OCI-LY3 (cell line): ENCODE data around the gene CDH4.

Experiments used
- H2AFZ ChIP-seq: fragments of 200-600, 300-600 bp; shearing (Covaris generic); 2 replicates; pipeline ENCODE4 v1.6.0; 2014; ENCODE audit warnings: antibody characterized with exemption, low read depth, low read length
- H3K27ac ChIP-seq: fragments of 200-600, 300-600 bp; sonication (generic); 2 replicates; pipeline ENCODE4 v1.5.1; 2014; ENCODE audit warnings: mild to moderate bottlenecking, low read length, moderate library complexity, mixed read lengths
- H3K27me3 ChIP-seq: fragments of 200-600, 300-600 bp; sonication (generic); 2 replicates; pipeline ENCODE4 v1.6.1; 2014; ENCODE audit warnings: low read depth, low read length, mixed read lengths
- H3K36me3 ChIP-seq: fragments of 200-600, 300-600 bp; sonication (generic); replicated peaks from 2 replicates; pipeline ENCODE3; 2014; ENCODE audit warnings: low read depth, low read length, mixed read lengths
- H3K4me1 ChIP-seq: fragments of 300-600, 200-600 bp; sonication (generic); 2 replicates; pipeline ENCODE4 v1.6.1; 2014; ENCODE audit warnings: low read length, mixed read lengths
- H3K4me2 ChIP-seq: fragments of 200-600, 300-600 bp; sonication (generic); 2 replicates; pipeline ENCODE4 v1.6.1; 2014; ENCODE audit warnings: low read length, mixed read lengths
- H3K4me3 ChIP-seq: fragments of 300-600, 200-600 bp; sonication (generic); 2 replicates; pipeline ENCODE4 v1.5.1; 2014; ENCODE audit warnings: antibody characterized with exemption, mild to moderate bottlenecking, low read length, moderate library complexity
- H3K79me2 ChIP-seq: fragments of 300-600, 200-600 bp; shearing (Covaris generic); 2 replicates; pipeline ENCODE4 v1.6.1; 2014; ENCODE audit warnings: mild to moderate bottlenecking, low read length, mixed read lengths
- H3K9ac ChIP-seq: fragments of 300-600, 200-600 bp; shearing (Covaris generic); 2 replicates; pipeline ENCODE4 v1.6.0; 2014; ENCODE audit warnings: mild to moderate bottlenecking, low read length, moderate library complexity
- H3K9me3 ChIP-seq: fragments of 200-600, 300-600 bp; shearing (Covaris generic); 2 replicates; pipeline ENCODE4 v1.6.1; 2014; ENCODE audit warnings: low read length, mixed read lengths; ENCODE audit not compliant: insufficient read depth
- H4K20me1 ChIP-seq: fragments of 200-600, 300-600 bp; sonication (generic); 2 replicates; pipeline ENCODE4 v1.6.1; 2016; ENCODE audit warnings: low read length, mixed read lengths; ENCODE audit not compliant: insufficient read depth
- EZH2phosphoT487 ChIP-seq: fragments of 200-600 bp; shearing (Covaris generic); IDR thresholded peaks from 2 replicates; pipeline ENCODE4 v1.6.1; 2018; ENCODE audit warnings: antibody characterized with exemption, mixed run types, low read depth
- TF ChIP-seq, protein P1 (sequence below): fragments of 200-600, 300-600 bp; sonication (generic); IDR thresholded peaks from 2 replicates; pipeline ENCODE4 v1.5.1; 2014; ENCODE audit warnings: antibody characterized with exemption, low read length, low read depth

Gene CDH4

DNA sequence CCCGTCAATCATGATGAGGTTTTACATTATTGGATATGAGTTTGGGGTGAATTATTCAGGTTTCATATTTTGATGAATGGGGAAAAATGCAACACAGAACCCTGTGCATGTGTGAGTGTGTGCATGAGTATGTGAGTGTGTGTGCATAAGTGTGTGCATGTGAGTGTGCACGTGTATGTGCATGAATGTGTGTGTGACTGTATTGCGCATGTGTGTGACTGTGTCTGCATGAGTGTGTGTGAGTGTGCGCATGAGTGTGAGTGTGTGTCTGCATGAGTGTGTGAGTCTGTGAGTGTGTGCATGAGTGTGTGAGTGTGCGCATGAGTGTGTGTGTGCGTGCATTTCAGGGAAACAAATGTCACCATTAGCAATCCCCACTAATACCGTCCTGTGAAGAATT lies 18.5 kb upstream of the CDH4 start:
- no peak overlapping the region for H3K27ac ChIP-seq
- no peaks in the 10 kb centered on the region for H3K79me2 ChIP-seq
- no peaks in the 10 kb centered on the region for H3K27me3 ChIP-seq
- H3K4me2 ChIP-seq: no peak overlapping the region
- TF ChIP-seq EZH2phosphoT487: no peak
- TF ChIP-seq, protein P1, sequence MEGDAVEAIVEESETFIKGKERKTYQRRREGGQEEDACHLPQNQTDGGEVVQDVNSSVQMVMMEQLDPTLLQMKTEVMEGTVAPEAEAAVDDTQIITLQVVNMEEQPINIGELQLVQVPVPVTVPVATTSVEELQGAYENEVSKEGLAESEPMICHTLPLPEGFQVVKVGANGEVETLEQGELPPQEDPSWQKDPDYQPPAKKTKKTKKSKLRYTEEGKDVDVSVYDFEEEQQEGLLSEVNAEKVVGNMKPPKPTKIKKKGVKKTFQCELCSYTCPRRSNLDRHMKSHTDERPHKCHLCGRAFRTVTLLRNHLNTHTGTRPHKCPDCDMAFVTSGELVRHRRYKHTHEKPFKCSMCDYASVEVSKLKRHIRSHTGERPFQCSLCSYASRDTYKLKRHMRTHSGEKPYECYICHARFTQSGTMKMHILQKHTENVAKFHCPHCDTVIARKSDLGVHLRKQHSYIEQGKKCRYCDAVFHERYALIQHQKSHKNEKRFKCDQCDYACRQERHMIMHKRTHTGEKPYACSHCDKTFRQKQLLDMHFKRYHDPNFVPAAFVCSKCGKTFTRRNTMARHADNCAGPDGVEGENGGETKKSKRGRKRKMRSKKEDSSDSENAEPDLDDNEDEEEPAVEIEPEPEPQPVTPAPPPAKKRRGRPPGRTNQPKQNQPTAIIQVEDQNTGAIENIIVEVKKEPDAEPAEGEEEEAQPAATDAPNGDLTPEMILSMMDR: no peak
- H4K20me1 ChIP-seq: no peaks in the 10 kb centered on the region
- no peaks in the 10 kb centered on the region for H3K36me3 ChIP-seq
- H3K9me3 ChIP-seq: no peaks in the 10 kb centered on the region
- H3K9ac ChIP-seq: no peak overlapping the region
- H3K4me3 ChIP-seq: no peak overlapping the region
- H2AFZ ChIP-seq: no peak overlapping the region
- no peaks in the 10 kb centered on the region for H3K4me1 ChIP-seq

DNA sequence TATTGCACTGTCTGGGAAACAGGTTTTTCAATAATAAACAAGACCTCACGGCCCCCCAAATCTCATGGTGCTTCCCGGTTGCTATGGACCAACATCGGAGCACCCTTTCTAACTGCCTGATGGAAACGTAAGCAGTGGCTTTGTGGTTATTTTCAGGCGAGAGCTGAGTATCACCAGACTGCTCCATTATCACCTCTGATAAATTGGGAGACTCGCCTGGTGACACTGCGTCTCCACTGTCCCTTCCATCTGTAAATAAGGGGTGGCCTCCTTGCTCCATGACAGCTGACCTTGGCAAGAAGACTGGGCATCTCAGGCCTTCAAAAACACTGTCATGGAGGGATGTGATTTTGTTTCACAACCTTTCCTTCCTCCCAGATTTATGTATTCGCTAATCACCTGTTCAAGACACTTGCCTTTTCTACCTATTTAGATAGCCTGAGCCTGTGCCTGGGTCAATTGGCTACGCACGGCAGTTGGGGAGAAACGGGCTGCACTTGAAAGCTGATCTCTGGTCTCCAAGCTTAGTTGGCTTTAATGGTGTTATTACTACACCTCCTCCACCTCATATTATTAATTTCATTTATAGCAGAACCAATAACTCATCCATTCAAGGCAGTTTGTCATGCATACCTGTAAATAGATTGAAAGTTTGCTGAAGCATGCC lies 17.7 kb upstream of the CDH4 start:
- no peak for TF ChIP-seq EZH2phosphoT487
- TF ChIP-seq, protein P1: no peak
- Histone ChIP-seq H3K9me3 (no peaks in the 10 kb centered on the region), H3K27ac (no peak overlapping the region)

DNA sequence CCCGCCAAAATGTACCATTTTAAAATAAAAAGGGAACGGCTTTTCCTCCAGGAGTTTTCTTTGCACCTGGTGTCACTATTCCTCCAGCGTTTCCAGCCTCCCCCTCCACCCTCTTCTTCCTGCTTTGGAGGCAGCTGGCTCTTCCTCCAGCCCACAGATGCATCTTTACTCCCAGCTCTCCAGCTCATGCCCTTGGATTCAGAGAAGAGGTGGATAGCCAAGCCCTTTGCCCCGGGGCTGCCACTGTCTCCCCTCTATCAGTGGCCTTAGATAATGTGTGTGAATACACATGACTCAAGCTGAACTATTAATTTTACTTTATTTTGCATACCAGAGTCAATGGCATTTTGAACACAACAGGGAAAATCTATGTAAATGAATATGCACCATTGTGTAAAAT lies 15.3 kb upstream of the CDH4 start:
- H3K4me1 ChIP-seq: no peaks in the 10 kb centered on the region
- no peaks in the 10 kb centered on the region for H4K20me1 ChIP-seq
- H3K79me2 ChIP-seq: no peaks in the 10 kb centered on the region
- no peak for TF ChIP-seq EZH2phosphoT487
- TF ChIP-seq, protein P1: no peak
- no peak overlapping the region for H2AFZ ChIP-seq
- H3K36me3 ChIP-seq: no peaks in the 10 kb centered on the region
- no peaks in the 10 kb centered on the region for H3K9me3 ChIP-seq
- H3K9ac ChIP-seq: no peak overlapping the region
- no peak overlapping the region for H3K4me2 ChIP-seq
- H3K27me3 ChIP-seq: no peaks in the 10 kb centered on the region
- H3K4me3 ChIP-seq: no peak overlapping the region
- H3K27ac ChIP-seq: no peak overlapping the region

More for the DNA sequence above, 17.7 kb upstream of the CDH4 start:
- Histone ChIP-seq H3K4me1 (no peaks in the 10 kb centered on the region), H3K27me3 (no peaks in the 10 kb centered on the region), H3K4me2 (no peak overlapping the region), H3K4me3 (no peak overlapping the region), H3K79me2 (no peaks in the 10 kb centered on the region), H2AFZ (no peak overlapping the region), H4K20me1 (no peaks in the 10 kb centered on the region), H3K36me3 (no peaks in the 10 kb centered on the region), H3K9ac (no peak overlapping the region)

DNA sequence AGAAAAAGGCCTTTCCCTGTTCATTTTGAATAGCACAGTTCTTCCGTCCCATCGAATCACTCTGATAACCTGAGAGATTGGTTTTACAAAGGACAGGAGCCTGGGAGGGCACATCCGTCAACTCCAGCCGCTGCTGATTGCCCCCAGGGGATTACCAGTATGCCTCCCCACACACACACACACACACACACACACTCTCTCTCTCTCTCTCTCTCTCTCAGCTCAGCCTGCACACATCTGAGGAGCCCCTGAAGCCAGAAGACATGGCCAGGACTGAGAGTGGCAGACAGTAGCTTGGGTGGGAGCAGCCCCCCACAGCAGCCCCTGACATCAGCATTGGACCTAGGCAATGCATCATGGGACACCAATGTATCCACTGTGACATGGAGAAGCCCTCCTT lies 13.2 kb upstream of the CDH4 start:
- Histone ChIP-seq H3K27me3 (no peaks in the 10 kb centered on the region), H3K4me2 (no peak overlapping the region), H3K4me3 (no peak overlapping the region), H3K36me3 (no peaks in the 10 kb centered on the region), H3K4me1 (no peaks in the 10 kb centered on the region), H3K27ac (no peak overlapping the region), H3K9ac (no peak overlapping the region), H3K9me3 (no peaks in the 10 kb centered on the region), H4K20me1 (no peaks in the 10 kb centered on the region), H2AFZ (no peak overlapping the region), H3K79me2 (no peaks in the 10 kb centered on the region)
- TF ChIP-seq EZH2phosphoT487: no peak
- TF ChIP-seq, protein P1: no peak
